ENCODE measurements around the gene CLIP1.
"Not testable (repeated sequence)": the region's sequence is repeated elsewhere in the genome, so short reads cannot be mapped to it uniquely, and the experiment has no call there.

CLIP1 gene

DNA sequence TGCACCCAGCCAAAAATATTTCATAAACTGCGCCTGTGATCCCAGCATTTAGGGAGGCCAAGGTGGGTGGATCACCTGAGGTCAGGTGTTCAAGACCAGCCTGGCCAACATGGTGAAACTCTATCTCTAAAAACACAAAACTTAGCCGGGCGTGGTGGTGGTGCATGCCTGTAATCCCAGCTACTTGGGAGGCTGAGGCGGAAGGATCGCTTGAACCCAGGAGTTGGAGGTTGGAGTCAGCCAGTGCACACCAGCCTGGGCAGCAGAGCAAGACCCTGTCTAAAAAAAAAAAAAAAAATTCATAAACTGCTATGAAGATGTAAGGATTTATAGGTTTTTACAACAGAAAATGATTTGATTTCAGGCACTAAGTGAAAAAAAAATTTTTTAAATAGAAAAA is 6.6 kb upstream of the CLIP1 start:
- not testable (repeated sequence) for DNase-seq

DNA sequence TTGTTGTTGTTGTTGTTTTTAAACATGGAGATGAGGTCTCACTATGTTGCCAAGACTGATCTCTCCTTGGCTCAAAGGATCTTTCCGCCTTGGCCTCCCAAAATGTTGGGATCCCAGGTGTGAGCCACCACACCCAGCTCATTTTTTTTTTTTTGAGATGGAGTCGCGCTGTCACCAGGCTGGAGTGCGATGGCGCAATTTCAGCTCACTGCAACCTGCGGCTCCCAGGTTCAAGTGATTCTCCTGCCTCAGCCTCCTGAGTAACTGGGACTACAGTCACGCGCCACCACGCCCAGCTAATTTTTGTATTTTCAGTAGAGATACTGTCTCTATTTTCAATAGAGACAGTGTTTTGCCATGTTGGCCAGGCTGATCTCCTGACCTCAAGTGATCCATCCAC is 4.9 kb upstream of the CLIP1 start:
- no peak for DNase-seq

DNA sequence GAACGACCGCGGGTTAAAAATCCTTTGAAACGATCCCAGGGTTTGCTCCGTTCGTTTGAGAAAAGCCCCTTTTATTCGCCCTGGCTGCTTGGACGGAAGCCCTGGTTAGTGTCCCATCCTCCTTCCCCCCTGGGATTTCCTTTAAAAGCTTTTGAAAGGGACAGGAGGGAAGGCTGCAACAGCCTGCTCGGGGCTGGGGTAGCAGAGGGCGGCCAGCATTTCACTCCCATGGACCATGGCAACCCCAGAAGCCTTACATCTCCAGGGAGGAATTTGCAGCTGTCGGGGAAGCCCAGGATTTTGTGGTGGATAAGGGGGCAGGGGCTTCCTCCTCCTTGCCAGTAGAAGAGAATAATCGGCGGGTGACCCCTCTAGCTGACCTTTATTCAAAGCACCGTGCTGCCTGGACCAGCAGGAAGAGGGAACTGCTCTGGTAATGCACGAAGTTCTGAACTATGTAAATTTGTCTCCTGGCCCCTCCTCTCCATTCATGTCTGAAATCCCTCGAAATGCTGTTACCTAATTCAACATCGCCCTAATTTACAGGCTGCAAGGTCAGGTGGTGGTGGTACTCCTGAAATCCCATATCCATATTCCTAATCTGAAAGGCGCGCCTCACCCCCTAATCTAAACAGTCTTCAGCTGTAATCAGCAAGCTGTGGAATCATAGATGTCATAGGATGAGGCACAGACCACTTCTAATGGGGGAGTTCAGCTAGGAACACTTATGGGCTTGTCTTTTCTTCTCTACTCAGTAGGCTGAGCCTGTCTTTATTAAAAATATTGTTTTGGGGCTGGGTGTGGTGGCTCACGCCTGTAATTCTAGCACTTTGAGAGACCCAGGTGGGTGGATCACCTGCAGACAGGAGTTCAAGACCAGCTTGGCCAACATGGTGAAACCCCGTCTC is 1.0 kb upstream of the CLIP1 start:
- peak; percentile 25 for DNase-seq

DNA sequence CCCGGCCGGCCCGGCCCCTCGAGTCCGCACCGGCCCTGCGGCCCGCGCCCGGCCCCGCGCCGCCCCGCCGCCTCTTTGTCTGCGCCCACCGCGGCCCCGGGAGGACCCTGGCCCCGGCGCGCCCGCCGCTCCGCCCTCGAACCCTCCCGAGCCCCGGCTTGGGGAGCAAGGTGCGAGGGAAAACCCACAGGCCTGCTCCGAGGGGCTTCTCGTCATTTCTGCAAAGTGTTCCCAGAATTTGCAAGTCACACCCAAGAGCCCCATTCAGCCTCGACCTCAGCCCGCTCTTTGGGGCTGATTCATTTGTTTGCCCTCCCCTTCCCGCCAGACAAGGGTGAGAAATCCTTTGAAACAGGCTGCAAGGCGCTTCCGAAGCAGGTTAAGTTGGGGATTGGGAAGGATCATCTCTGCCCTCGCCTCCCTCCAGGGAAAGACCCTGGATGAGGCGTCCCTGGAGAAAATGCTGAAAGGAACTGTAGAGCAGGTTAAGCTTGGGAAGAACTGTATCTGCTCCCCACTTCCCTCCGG is 325 bp upstream of the CLIP1 start:
- DNase-seq: peak; percentile 61

DNA sequence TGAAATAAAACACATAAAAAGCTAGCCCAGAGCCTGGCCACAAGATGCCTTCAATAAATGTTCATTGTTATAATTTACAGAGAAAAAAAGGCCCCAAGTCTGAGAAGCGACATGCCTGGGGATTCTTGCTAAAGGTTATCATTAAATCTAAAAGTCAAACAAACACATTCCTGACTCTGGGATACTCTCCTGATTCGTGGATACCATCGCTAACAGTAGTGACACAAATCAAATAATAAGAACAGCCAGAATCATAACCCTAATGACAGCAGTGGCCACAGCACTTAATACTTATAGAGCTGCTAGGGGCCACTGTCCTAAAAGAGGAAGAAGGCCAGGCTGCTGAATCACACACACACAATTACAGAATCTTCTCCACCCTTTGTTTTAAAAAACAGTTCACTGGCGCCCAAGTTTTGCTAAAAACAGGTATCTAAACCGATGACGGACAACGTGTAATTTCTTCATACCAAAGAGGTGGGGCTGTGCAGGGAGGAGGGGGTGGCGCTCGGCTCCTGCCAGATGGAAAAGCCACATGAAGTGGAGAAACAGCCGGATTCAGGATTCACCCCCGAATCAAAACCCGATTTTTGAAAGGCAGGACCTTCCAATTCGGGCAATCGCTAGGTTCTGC is 1.2 kb downstream of the CLIP1 start:
- DNase-seq: peak; percentile 45

DNA sequence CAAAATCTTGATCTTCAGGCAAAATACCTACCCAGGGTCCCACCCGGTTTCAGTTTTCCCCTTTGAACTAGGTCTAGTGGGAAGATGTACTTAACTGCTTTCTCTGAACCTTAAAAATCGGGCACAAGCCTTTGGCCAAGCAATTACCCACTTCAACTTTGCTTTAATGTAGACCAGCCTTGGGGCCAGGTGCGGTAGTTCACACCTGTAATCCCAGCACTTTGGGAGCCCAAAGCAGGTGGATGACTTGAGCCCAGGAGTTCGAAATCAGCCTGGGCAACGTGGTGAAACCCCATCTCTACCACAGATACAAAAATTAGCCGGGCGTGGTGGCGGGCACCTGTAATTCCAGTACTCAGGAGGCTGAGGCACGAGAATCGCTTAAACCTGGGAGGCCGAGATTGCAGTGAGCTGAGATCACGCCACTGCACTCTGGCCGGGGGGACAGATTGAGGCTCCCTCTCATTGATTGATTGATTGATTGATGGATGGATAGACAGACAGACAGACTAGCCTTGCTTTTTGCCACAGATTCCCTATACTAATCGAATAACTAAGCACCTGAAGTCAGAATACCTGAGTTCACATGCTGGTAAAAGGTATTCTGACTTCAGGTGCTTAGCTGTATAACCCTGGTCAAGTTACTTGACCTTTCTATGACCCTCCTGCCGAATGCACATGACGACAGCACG is 1.9 kb downstream of the CLIP1 start:
- DNase-seq: no peak

DNA sequence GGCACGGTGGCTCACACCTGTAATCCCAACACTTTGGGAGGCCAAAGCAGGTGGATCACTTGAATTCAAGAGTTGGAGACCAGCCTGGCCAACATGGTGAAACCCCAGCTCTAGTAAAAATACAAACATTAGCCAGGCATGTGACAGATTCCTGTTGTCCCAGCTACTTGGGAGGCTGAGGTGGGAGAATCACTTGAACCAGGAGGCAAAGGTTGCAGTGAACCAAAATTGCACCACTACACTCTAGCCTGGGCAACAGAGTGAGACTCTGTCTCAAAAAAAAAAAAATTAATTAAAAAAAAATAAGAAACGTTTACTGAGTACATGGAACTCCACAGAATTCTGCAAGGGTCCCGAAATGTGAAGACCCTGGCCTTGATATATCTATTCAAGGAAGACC is 3.4 kb downstream of the CLIP1 start:
- DNase-seq: not testable (repeated sequence)

DNA sequence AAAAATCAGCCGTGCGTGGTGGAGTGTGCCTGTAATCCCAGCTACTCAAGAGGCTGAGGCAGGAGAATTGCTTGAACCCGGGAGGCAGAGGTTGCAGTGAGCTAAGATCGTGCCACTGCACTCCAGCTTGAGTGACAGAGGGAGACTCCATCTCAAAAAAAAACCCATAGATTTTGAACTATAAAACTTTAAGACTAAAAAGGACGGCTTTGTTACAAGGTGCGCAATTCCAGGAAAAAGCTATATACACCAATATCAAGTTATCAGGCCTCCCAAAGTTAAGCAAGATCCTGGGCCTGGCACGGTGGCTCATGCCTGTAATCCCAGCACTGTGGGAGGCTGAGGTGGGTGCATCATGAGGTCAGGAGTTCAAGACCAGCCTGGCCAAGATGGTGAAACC is 6.8 kb downstream of the CLIP1 start:
- not testable (repeated sequence) for DNase-seq

DNA sequence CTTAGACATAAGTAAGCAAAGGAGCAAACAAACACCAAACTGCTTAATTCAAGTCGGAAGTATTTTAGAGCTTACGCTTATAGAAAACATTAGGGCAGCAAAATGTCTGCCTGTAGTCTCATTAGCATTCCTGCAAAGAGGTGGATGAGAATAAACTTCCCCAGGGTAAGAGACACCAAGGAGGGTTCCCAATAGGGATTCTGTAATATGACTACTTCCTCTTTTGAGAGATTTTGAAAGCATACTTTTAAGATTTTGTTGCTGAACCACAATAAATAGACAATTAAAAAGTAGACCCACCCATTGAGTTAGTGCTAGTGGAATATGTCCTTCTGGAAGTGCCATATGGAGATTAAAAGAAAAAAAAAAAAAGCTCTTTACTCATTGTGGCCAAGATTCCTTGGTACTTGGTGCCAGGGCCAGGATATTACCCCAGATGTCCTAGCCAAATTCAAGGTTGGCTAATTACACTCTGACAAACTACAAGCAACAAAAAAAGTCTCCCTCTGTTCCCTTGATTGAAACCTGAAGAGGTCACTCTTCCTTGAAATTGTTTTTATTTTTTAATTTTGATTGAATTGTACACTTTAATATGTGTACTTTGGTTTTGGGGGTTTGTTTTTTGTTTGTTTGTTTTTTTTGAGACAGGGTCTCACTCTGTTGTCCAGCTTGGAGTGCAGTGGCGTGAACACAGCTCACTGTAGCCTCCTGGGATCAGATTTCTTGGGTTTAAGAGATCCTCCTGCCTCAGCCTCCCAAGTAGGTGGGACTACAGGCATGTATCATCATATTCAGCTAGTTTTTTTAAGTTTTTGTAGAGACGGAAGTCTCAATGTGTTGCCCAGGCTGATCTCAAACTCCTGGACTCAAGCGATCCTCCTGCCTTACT is 8.7 kb downstream of the CLIP1 start:
- no peak for DNase-seq

DNA sequence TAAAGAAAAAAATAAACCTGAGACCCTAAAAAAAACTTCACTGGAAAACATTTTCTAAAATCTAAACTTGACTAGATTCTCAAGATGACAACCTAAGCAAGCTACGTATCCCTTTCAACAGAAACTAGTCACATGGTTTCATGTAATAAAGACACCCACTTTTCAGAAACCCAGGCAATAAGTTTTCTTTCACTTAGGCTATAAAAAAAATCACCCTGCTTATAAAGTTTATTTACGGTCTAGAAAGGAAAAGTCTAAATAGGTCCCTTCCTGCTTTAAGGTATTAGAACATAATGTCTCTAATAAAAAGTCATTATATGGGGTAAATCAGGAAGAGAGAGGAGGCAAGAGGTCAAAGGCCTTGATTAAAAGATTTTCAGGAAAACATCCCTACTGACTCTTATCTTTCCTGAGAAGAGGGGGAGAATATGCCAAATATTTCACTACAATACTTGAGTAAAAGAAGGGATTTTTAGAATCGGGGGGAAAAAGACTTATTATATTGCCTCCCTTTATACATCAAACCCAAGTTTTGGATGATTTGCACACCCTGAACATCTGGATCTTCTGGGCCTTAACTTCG is 9.5 kb downstream of the CLIP1 start:
- no peak for DNase-seq

DNA sequence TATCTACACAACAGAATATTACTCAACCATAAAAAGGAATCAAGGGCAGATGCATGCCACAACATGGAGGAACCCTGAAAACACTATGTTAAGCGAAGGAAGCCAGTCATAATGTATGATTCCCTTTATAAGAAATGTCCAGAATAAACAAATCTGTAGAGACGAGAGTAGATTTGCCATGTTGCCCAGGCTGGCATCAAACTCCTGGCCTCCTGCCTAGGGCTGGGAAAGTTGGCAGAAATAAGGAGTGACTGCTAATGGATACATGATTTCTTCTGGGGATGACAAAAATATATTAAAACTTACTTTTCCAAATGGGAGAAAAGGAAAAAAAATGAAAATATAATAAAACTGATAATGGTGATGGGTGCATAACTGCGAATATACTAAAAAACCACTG is 10.9 kb downstream of the CLIP1 start:
- no peak for DNase-seq

DNA sequence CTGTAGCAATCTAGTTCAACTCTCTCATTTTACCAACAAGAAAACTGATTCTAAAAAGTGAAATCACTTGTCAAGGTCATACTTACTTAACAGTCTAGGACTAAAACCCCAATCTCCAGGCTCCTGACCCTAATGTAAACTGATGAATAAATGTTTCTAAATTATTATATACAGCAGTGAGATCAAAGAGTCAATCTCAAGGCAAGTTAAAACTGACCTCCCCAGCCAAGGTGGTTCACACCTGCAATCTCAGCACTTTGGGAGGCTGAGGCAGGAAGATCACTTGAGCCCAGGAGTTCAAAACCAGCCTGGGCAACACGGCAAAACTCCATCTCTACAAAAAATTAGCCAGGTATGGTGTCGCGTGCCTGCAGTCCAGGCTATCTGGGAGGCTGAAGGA is 15.3 kb downstream of the CLIP1 start:
- DNase-seq: no peak

DNA sequence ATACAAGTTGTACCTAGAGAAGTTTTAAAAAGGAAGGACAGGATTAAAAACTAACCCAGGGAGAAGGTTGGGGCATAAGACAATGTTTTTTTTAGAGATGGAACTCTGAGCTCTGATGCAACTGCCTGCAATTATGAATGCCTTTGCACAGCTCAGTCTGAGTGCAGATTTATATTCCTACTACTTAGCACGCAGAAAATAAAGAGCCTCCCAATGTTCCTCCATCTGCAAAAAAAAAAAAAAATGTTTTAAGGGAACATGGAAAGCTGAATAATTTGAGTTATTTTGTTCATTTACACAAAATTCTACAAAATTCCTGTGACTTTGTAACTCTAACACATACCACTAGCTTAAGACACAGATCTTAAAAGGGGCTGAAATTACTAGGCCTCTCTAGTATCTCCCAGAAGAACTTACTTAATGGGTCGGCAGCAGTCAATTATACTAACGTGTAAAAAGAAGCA is 15.7 kb downstream of the CLIP1 start:
- DNase-seq: peak; percentile 93

DNA sequence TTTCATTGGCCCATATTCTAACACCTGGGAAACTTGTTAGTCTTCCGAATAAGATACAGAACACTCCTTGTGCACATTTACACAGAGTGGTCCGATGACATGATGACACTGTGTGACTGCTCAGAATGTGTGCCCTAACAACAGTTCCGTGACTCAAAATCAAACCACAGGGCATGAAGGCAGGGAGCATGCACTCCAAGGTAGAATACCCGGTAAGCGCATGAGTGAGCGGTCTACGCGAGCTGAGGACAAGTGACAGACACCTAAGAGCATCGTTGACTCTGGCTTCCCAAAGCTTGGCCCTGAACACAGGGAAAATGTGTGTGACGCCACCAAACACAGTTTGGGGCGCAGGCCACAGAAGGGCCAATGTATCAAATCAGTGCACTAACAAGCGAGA is 18.6 kb downstream of the CLIP1 start:
- no peak for DNase-seq

DNA sequence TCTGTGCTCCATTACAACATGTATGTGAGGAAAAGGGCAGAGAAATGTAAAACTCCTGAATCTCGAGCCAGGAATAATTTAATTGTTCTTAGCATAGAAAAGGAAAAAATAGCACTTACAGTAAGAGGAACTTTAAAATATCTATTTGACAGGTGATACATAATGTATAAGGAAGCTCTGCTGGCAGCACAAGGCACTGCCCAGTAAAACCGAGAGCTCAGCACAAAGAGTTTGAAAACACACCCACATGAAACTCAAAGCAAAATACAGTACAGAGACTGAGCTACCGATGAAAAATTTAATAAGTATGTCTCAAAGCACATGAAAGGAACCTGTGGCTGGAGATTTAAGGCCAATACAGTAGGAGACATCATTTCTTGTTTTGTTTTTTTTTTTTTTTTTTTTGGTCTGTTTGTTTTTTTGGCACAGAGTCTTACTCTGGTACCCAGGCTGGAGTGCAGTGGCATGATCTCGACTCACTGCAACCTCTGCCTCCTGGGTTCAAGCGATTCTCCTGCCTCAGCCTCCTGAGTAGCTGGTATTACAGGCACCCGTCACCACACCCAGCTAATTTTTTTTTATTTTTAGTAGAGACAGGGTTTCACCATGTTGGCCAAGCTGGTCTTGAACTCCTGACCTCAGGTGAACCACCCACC is 19.2 kb downstream of the CLIP1 start:
- no peak for DNase-seq

DNA sequence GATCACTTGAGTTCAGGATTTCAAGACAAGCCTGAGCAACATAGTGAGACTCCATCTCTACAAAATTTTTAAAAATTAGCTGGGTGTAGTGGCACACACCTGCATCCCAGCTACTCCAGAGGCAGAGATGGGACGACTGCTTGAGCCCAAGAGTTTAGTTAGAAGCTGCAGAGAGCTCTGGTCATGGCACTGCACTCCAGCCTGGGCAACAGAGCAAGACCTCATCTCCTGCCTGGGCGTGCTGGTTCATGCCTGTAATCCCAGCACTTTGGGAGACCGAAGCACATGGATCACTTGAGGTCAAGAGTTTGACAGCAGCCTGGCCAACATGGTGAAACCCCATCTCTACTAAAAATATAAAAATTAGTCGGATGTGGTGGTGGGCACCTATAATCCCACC is 20.2 kb downstream of the CLIP1 start:
- DNase-seq: no peak

DNA sequence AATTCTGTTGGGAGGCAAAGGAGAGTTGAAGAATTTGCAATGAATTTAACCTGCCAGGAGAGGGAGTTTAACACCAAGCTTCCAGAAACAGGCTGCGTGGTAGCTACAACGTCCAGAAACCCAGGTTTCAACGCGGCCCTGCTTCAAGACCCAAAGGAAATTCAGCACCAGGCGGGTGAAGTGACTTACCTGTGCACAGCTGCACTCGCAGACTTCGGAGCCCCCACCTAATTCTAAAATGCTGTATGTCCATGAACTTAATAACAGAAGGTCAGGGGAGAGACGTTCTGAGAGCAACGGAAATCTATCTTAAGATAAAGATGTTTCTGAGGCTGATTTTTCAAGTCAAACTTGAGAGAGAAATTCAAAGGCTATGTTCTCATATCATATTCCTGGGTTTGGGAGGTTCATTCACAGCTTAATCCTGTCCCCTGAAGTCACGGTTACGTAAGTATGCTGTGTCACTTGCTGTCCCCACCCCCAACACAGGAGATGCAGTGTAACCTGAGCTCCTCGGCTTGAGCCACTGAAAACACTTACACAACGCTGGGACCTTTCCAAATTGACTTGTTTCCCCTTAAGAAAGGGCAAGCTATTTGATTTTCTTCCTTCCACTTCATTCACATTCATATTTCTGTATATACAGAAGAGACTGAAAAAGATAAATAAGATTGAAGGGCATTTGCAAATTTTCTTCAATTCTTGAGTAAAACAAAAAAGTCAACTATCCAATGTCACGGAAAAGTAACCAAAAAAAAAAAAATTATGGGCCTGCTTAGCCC is 22.7 kb downstream of the CLIP1 start:
- DNase-seq: peak; percentile 81

DNA sequence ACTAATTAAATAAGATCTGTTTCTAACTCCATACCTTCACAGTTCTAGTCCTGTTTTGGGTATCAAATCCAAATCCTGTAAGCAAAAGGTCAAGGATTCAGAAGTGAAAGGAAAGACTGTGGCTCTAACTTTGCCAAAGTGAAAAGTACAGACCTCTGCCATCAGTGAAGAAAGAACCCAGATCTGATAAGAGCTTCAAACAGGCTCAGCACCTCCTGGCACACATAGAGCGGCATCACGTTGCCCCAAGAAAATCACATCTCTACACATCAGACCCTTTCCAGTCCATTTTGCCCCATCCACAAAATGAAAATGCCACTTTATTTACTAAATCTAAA is 23.2 kb downstream of the CLIP1 start:
- no peak for DNase-seq

DNA sequence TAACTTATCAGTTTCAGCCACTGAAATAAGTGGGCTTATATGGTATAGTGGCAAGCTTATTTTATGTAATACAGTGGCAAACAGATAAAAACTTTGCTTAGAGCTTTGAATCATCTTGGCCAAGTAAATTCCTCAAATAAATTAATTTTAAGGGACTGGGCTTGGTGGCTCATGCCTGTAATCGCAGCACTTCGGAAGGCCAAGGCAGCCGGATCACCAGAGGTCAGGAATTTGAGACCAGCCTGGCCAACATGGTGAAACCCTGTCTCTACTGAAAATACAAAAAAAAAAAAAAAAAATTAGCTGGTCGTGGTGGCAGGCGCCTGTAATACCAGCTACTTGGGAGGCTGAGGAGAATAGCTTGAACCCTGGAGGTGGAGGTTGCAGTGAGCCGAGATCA is 24.5 kb downstream of the CLIP1 start:
- not testable (repeated sequence) for DNase-seq

DNA sequence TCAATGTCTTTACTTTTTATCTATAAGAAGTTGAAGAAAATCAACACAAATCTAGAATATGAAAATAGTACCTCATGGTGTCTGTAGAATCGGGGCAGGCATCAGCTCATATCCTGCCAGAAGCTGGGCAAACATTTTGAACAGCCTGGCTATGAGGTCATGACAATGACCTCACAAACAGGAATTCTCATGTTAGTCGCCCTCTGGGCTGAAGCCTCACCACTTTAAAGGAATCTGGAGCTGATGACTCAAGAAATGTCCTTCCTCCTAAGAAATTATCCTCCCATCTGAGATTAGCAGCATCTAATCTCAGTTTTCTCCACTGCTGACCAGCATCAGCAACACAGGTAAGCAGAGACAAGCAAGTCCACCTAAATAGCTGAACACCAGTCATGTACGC is 27.1 kb downstream of the CLIP1 start:
- peak; percentile 83 for DNase-seq
